Trophoblast cell (in vitro differentiated cells and primary cell): ENCODE data around the gene DAB1.

Source experiments
- DNase-seq, 2 donors: peaks; one replicate each; pipeline ENCODE4 v3.0.0-alpha.2; 2016
- H2AFZ ChIP-seq: 2 replicates; pipeline ENCODE4 v1.6.1; 2013; ENCODE audit warnings: low read length, moderate library complexity, mild to moderate bottlenecking; ENCODE audit not compliant: insufficient read depth, poor library complexity
- H2AK5ac ChIP-seq: 2 replicates; pipeline ENCODE4 v1.6.1; 2013; ENCODE audit warnings: mild to moderate bottlenecking, low read length
- H2BK120ac ChIP-seq: 2 replicates; pipeline ENCODE4 v1.6.1; 2013; ENCODE audit warnings: low read length, mild to moderate bottlenecking, moderate library complexity; ENCODE audit not compliant: insufficient read depth, poor library complexity
- H2BK12ac ChIP-seq: 2 replicates; pipeline ENCODE4 v1.6.1; 2013; ENCODE audit warnings: mild to moderate bottlenecking, low read length, moderate library complexity
- H2BK5ac ChIP-seq: 2 replicates; pipeline ENCODE4 v1.6.1; 2013; ENCODE audit warnings: low read length, low read depth, moderate library complexity, mild to moderate bottlenecking; ENCODE audit not compliant: poor library complexity
- H3K14ac ChIP-seq: 2 replicates; pipeline ENCODE4 v1.6.1; 2013; ENCODE audit warnings: mild to moderate bottlenecking, low read length
- H3K18ac ChIP-seq: 2 replicates; pipeline ENCODE4 v1.6.1; 2013; ENCODE audit warnings: mild to moderate bottlenecking, low read length
- H3K23ac ChIP-seq: 2 replicates; pipeline ENCODE4 v1.6.1; 2013; ENCODE audit warnings: low read length
- H3K27ac ChIP-seq: 2 replicates; pipeline ENCODE4 v1.5.1; 2013; ENCODE audit warnings: low read depth, mild to moderate bottlenecking, inconsistent platforms, low read length, moderate library complexity
- H3K27me3 ChIP-seq: 2 replicates; pipeline ENCODE4 v1.6.1; 2013; ENCODE audit warnings: inconsistent platforms, mild to moderate bottlenecking, low read length, moderate library complexity; ENCODE audit not compliant: insufficient read depth
- H3K36me3 ChIP-seq, 2 experiments: 1 replicate in 1 of 2; 2 replicates in 1 of 2; pipeline ENCODE4 v1.6.1; 2013; ENCODE audit warnings: low read length in 2 of 2, mild to moderate bottlenecking in 2 of 2, moderate library complexity in 1 of 2; ENCODE audit not compliant: insufficient read depth in 2 of 2, control insufficient read depth in 1 of 2
- H3K4ac ChIP-seq: 2 replicates; pipeline ENCODE4 v1.6.1; 2013; ENCODE audit warnings: low read depth, mild to moderate bottlenecking, low read length, moderate library complexity
- H3K4me1 ChIP-seq, 2 experiments: 1 replicate in 1 of 2; 2 replicates in 1 of 2; pipeline ENCODE4 v1.6.1; 2013; ENCODE audit warnings: low read length in 2 of 2, mild to moderate bottlenecking in 2 of 2, moderate library complexity in 1 of 2; ENCODE audit not compliant: insufficient read depth in 2 of 2, control insufficient read depth in 1 of 2
- H3K4me2 ChIP-seq: 2 replicates; pipeline ENCODE4 v1.6.1; 2013; ENCODE audit warnings: inconsistent platforms, mild to moderate bottlenecking, low read length, moderate library complexity
- H3K4me3 ChIP-seq: 2 replicates; pipeline ENCODE4 v1.5.1; 2013; ENCODE audit warnings: mild to moderate bottlenecking, low read depth, low read length, inconsistent platforms
- H3K79me1 ChIP-seq: one replicate; pipeline ENCODE4 v1.6.1; 2013; ENCODE audit warnings: low read length
- H3K79me2 ChIP-seq: 2 replicates; pipeline ENCODE4 v1.6.1; 2013; ENCODE audit warnings: low read length, mild to moderate bottlenecking; ENCODE audit not compliant: control insufficient read depth, insufficient read depth, poor library complexity
- H3K9ac ChIP-seq: 2 replicates; pipeline ENCODE4 v1.6.1; 2013; ENCODE audit warnings: mild to moderate bottlenecking, low read length
- H3K9me3 ChIP-seq: 2 replicates; pipeline ENCODE4 v1.6.1; 2013; ENCODE audit warnings: low read depth, mild to moderate bottlenecking, control low read depth, inconsistent platforms, low read length; ENCODE audit not compliant: insufficient read depth
- H4K12ac ChIP-seq: 2 replicates; pipeline ENCODE4 v1.6.1; 2013; ENCODE audit warnings: low read depth, mild to moderate bottlenecking, low read length, moderate library complexity
- H4K8ac ChIP-seq: 2 replicates; pipeline ENCODE4 v1.6.1; 2013; ENCODE audit warnings: low read depth, mild to moderate bottlenecking, low read length, moderate library complexity
- H4K91ac ChIP-seq: one replicate; pipeline ENCODE4 v1.6.1; 2013; ENCODE audit warnings: low read depth, mild to moderate bottlenecking, low read length, moderate library complexity
- WGBS: extraction: QIAGEN DNeasy Blood & Tissue Kit; methylation state at CpG from one replicate; pipeline ENCODE4 v1.1.7; 2013; ENCODE audit warnings: missing lambda C conversion rate; ENCODE audit not compliant: insufficient read length, insufficient coverage; ENCODE audit errors: extremely low coverage; 5-methylcytosine and 5-hydroxymethylcytosine counted together

The DAB1 gene

GRCh38 chr1:57411262-57411661 is 12.6 kb downstream of the DAB1 start:
- Histone ChIP-seq H3K18ac (no peak overlapping the region), H4K12ac (no peak overlapping the region), H3K9me3 (no peaks in the 10 kb centered on the region), H3K36me3 (no peaks in the 10 kb centered on the region), H3K9ac (no peak overlapping the region), H2AFZ (no peak overlapping the region), H2BK5ac (no peak overlapping the region), H4K91ac (no peak overlapping the region), H3K27me3 (no peaks in the 10 kb centered on the region), H3K79me1 (no peaks in the 10 kb centered on the region), H3K4me1 (no peaks in the 10 kb centered on the region), H2AK5ac (no peak overlapping the region), H2BK12ac (no peak overlapping the region), H3K27ac (no peak overlapping the region), H3K4me3 (no peak overlapping the region), H2BK120ac (no peak overlapping the region), H3K14ac (no peak overlapping the region), H3K79me2 (no peaks in the 10 kb centered on the region), H3K4ac (no peak overlapping the region), H4K8ac (no peak overlapping the region), H3K23ac (no peak overlapping the region), H3K4me2 (no peak overlapping the region)
- no CpG with 5 or more reads among the region's 3 CpGs for WGBS
- DNase-seq: no peak

- Histone ChIP-seq H3K14ac (no peak overlapping the region), H4K8ac (no peak overlapping the region), H3K36me3 (no peaks in the 10 kb centered on the region), H3K4me3 (no peak overlapping the region), H4K91ac (no peak overlapping the region), H3K18ac (no peak overlapping the region), H3K9ac (no peak overlapping the region), H2BK12ac (no peak overlapping the region), H3K79me2 (no peaks in the 10 kb centered on the region), H3K79me1 (no peaks in the 10 kb centered on the region), H2BK5ac (no peak overlapping the region), H3K4me1 (no peaks in the 10 kb centered on the region), H3K4me2 (no peak overlapping the region), H2BK120ac (no peak overlapping the region), H3K23ac (no peak overlapping the region), H3K4ac (no peak overlapping the region), H3K27ac (no peak overlapping the region), H3K9me3 (no peaks in the 10 kb centered on the region), H3K27me3 (no peaks in the 10 kb centered on the region), H2AK5ac (no peak overlapping the region), H4K12ac (no peak overlapping the region), H2AFZ (no peak overlapping the region)
- WGBS: no CpG with 5 or more reads among the region's 4 CpGs
- DNase-seq: no peak
These were observed 13.4 kb downstream of the DAB1 start for GRCh38 chr1:57410508-57410907.

GRCh38 chr1:57407928-57408327 is 15.9 kb downstream of the DAB1 start:
- H2BK120ac ChIP-seq: no peak overlapping the region
- H3K9ac ChIP-seq: no peak overlapping the region
- H3K4me1 ChIP-seq: no peaks in the 10 kb centered on the region
- H2BK12ac ChIP-seq: no peak overlapping the region
- H3K18ac ChIP-seq: no peak overlapping the region
- H2BK5ac ChIP-seq: no peak overlapping the region
- no peaks in the 10 kb centered on the region for H3K79me1 ChIP-seq
- H3K4me2 ChIP-seq: no peak overlapping the region
- H2AK5ac ChIP-seq: no peak overlapping the region
- no peak overlapping the region for H4K91ac ChIP-seq
- WGBS: no CpG with 5 or more reads among the region's 4 CpGs
- H3K14ac ChIP-seq: no peak overlapping the region
- H4K12ac ChIP-seq: no peak overlapping the region
- H4K8ac ChIP-seq: no peak overlapping the region
- H3K4me3 ChIP-seq: no peak overlapping the region
- no peak overlapping the region for H3K23ac ChIP-seq
- DNase-seq: no peak
- no peaks in the 10 kb centered on the region for H3K79me2 ChIP-seq
- H3K9me3 ChIP-seq: no peaks in the 10 kb centered on the region
- no peak overlapping the region for H3K4ac ChIP-seq
- H3K27me3 ChIP-seq: no peaks in the 10 kb centered on the region
- no peak overlapping the region for H3K27ac ChIP-seq
- no peaks in the 10 kb centered on the region for H3K36me3 ChIP-seq
- no peak overlapping the region for H2AFZ ChIP-seq

- no peaks in the 10 kb centered on the region for H3K79me2 ChIP-seq
- no peak overlapping the region for H4K8ac ChIP-seq
- H3K9me3 ChIP-seq: no peaks in the 10 kb centered on the region
- no peaks in the 10 kb centered on the region for H3K4me1 ChIP-seq
- H3K23ac ChIP-seq: no peak overlapping the region
- H3K9ac ChIP-seq: no peak overlapping the region
- no peak overlapping the region for H2BK5ac ChIP-seq
- H3K36me3 ChIP-seq: no peaks in the 10 kb centered on the region
- H2AFZ ChIP-seq: no peak overlapping the region
- no peak overlapping the region for H4K91ac ChIP-seq
- no peak overlapping the region for H3K4me3 ChIP-seq
- no peak overlapping the region for H2BK12ac ChIP-seq
- no peak overlapping the region for H4K12ac ChIP-seq
- no peaks in the 10 kb centered on the region for H3K27me3 ChIP-seq
- H3K4ac ChIP-seq: no peak overlapping the region
- H2AK5ac ChIP-seq: no peak overlapping the region
- no peak overlapping the region for H3K18ac ChIP-seq
- DNase-seq: no peak
- no peak overlapping the region for H3K4me2 ChIP-seq
- no peaks in the 10 kb centered on the region for H3K79me1 ChIP-seq
- H3K14ac ChIP-seq: no peak overlapping the region
- H2BK120ac ChIP-seq: no peak overlapping the region
- no peak overlapping the region for H3K27ac ChIP-seq
- no CpG with 5 or more reads among the region's 2 CpGs for WGBS
These were observed 17.4 kb downstream of the DAB1 start for GRCh38 chr1:57406428-57406970.
